GM12878 (cell line): Measurements from ENCODE around the gene C20orf173. TPM values are rescaled to one million over a fixed set of nuclear protein-coding genes. Genes with fewer than 3 reads are reported as not detected.

Experiments used
- ATAC-seq: fragments of 200-7000 bp; cut with Tn5 transposase; 3 replicates; pipeline ENCODE4 v1.9.1; 2020; ENCODE audit warnings: mild to moderate bottlenecking, moderate library complexity
- BruUV-seq: library from RNA; stranded (reverse); fragments of 400-500 nt; replicated peaks from 2 replicates; lab custom pipeline; 2021; lab: Mats Ljungman, UMichigan
- CTCF ChIA-PET: fragments of 300-600 bp; sonication (Branson Sonifier 250); formaldehyde crosslinking; extraction: SDS; loops from one replicate; lab custom pipeline; 2021; ENCODE audit warnings: inconsistent platforms; lab: Yijun Ruan, JAX
- POLR2A ChIA-PET: fragments of 350-600 bp; formaldehyde crosslinking; extraction: SDS; loops from one replicate; lab custom pipeline; 2021; ENCODE audit warnings: inconsistent platforms; lab: Charles Lee
- RAD21 ChIA-PET: fragments of 300-600 bp; sonication (Branson Sonifier 250); formaldehyde crosslinking; loops from one replicate; lab custom pipeline; 2023; ENCODE audit warnings: antibody characterized with exemption; ENCODE audit not compliant: unreplicated experiment; lab: Charles Lee
- SMC1A ChIA-PET: fragments of 300-600 bp; sonication (Branson Sonifier 250); formaldehyde crosslinking; loops from one replicate; lab custom pipeline; 2023; ENCODE audit not compliant: unreplicated experiment, uncharacterized antibody; lab: Charles Lee
- DNase-seq: peaks from one replicate; pipeline ENCODE4 v3.0.0-alpha.2; 2011; ENCODE audit warnings: low read depth, low spot score
- FAIRE-seq: peaks from 3 replicates; lab custom pipeline; 2011; peaks lifted over from hg19 to GRCh38; lab: Jason Lieb, UNC
- H2AFZ ChIP-seq: 2 replicates; pipeline ENCODE4 v1.6.0; 2011; ENCODE audit warnings: low read depth, low read length, control low read depth; ENCODE audit not compliant: control insufficient read depth
- H3K27ac ChIP-seq: 2 replicates; pipeline ENCODE4 v1.5.1; 2011; ENCODE audit warnings: control low read depth; ENCODE audit not compliant: control insufficient read depth, insufficient read depth
- H3K27me3 ChIP-seq, 2 experiments: replicated peaks in 1 of 2; 2 replicates each; pipeline versions ENCODE4 v1.6.0 to v1.6.1; 2011; ENCODE audit warnings: low read length in 1 of 2; ENCODE audit not compliant: control insufficient read depth in 2 of 2, insufficient read depth in 2 of 2
- H3K36me3 ChIP-seq, 2 experiments: 2 replicates each; pipeline ENCODE4 v1.5.1; 2011; ENCODE audit warnings: low read length in 1 of 2; ENCODE audit not compliant: control insufficient read depth in 2 of 2, insufficient read depth in 2 of 2
- H3K4me1 ChIP-seq: 2 replicates; pipeline ENCODE4 v1.6.1; 2011; ENCODE audit warnings: mild to moderate bottlenecking, low read length, moderate library complexity, mixed read lengths; ENCODE audit not compliant: control insufficient read depth, insufficient read depth
- H3K4me2 ChIP-seq: 2 replicates; pipeline ENCODE4 v1.6.0; 2011; ENCODE audit warnings: control low read depth; ENCODE audit not compliant: control insufficient read depth, insufficient read depth
- H3K4me3 ChIP-seq: fragments of 200-600 bp; sonication (generic); 2 replicates; pipeline ENCODE4 v1.5.1; 2016
- H3K79me2 ChIP-seq: 2 replicates; pipeline ENCODE4 v1.6.0; 2011; ENCODE audit warnings: low read length; ENCODE audit not compliant: control insufficient read depth, insufficient read depth
- H3K9ac ChIP-seq: 2 replicates; pipeline ENCODE4 v1.8.0; 2011; ENCODE audit warnings: low read length, control low read depth, mixed read lengths; ENCODE audit not compliant: control insufficient read depth, insufficient read depth
- H3K9me3 ChIP-seq: replicated peaks from 3 replicates; pipeline ENCODE4 v1.5.1; 2011; ENCODE audit warnings: mild to moderate bottlenecking, low read length; ENCODE audit not compliant: control insufficient read depth, insufficient read depth
- H4K20me1 ChIP-seq: 2 replicates; pipeline ENCODE4 v1.6.0; 2011; ENCODE audit not compliant: control insufficient read depth, insufficient read depth
- ASH2L ChIP-seq: fragments of 300-600, 200-600 bp; sonication (generic); IDR thresholded peaks from 2 replicates; pipeline ENCODE4 v1.6.1; 2017; ENCODE audit warnings: low read depth, mild to moderate bottlenecking, borderline replicate concordance
- BACH1 ChIP-seq: fragments of 450-650 bp; IDR thresholded peaks from 2 replicates; pipeline ENCODE4 v1.6.1; 2017; ENCODE audit warnings: mild to moderate bottlenecking, borderline replicate concordance
- BRCA1 ChIP-seq: IDR thresholded peaks from 2 replicates; pipeline ENCODE4 v1.6.1; 2011; ENCODE audit warnings: low read depth, low read length, improper control_type of control experiment
- CEBPB ChIP-seq, 2 experiments: fragments of 150-350 bp in 1 of 2; IDR thresholded peaks; 2 replicates each; pipeline ENCODE4 v1.6.1; 2012 to 2014; ENCODE audit warnings: low read depth in 2 of 2, low read length in 2 of 2, borderline replicate concordance in 1 of 2, inconsistent platforms in 1 of 2
- CREB1 ChIP-seq: IDR thresholded peaks from 2 replicates; pipeline ENCODE4 v1.6.1; 2012; ENCODE audit warnings: low read depth, mild to moderate bottlenecking, inconsistent platforms
- EP300 ChIP-seq, 2 experiments: fragments of 150-350 bp in 1 of 2; IDR thresholded peaks; 2 replicates each; pipeline ENCODE4 v1.6.1; 2011 to 2012; ENCODE audit warnings: low read depth in 2 of 2, low read length in 2 of 2, borderline replicate concordance in 1 of 2, improper control_type of control experiment in 1 of 2, inconsistent platforms in 1 of 2; ENCODE audit not compliant: control insufficient read depth in 1 of 2
- HCFC1 ChIP-seq: fragments of 150-350 bp; IDR thresholded peaks from 2 replicates; pipeline ENCODE4 v1.6.1; 2014; ENCODE audit warnings: low read length
- IKZF1 ChIP-seq: fragments of 450-650 bp; conservative IDR thresholded peaks from 2 replicates; pipeline ENCODE4 v1.6.1; 2017; ENCODE audit warnings: antibody characterized with exemption, mild to moderate bottlenecking
- SMAD1 ChIP-seq: fragments of 450-650 bp; IDR thresholded peaks from 2 replicates; pipeline ENCODE4 v1.6.1; 2018; ENCODE audit warnings: mild to moderate bottlenecking, low read depth; ENCODE audit not compliant: partially characterized antibody
- SUZ12 ChIP-seq: fragments of 200-600 bp; sonication (generic); IDR thresholded peaks from one replicate; pipeline ENCODE4 v1.6.1; 2018; ENCODE audit warnings: antibody characterized with exemption, mild to moderate bottlenecking; ENCODE audit not compliant: unreplicated experiment
- WGBS: methylation state at CpG from one replicate; pipeline ENCODE4 v1.1.6; 2016; ENCODE audit warnings: low lambda C conversion rate; ENCODE audit not compliant: insufficient replicate concordance, insufficient coverage; ENCODE audit errors: missing lambda C conversion rate; 5-methylcytosine and 5-hydroxymethylcytosine counted together
- in situ Hi-C: fragments of 300-500 bp; cut with MboI; formaldehyde crosslinking; loops from 9 replicates; pipeline ENCODE4 v1.14.3; 2018; ENCODE audit warnings: mixed read lengths
- intact Hi-C: fragments of 100-400 bp; cut with micrococcal nuclease; formaldehyde crosslinking; loops from one replicate; pipeline ENCODE4 v1.14.2; 2022; ENCODE audit not compliant: unreplicated experiment
- polyA plus RNA-seq, 11 experiments: library from polyadenylated mRNA; depleted of rRNA in 4 of 11; unstranded in 6 of 11; stranded (reverse) in 5 of 11; fragments of >200 nt; fragmentation: Nextera tagmentation in 4 of 11; fragmentation: Illumina TruSeq in 1 of 11; extraction: Ambion mirVana in 4 of 11; extraction: Trizol in 1 of 11; gene quantifications; 1 replicate in 1 of 11; 2 replicates in 10 of 11; pipeline versions ENCODE4 v1.2.1 to v1.2.3, GENCODE V29; 2011 to 2016; ENCODE audit warnings: inconsistent platforms in 2 of 11, missing spikeins in 2 of 11, low read depth in 1 of 11
- total RNA-seq, 4 experiments: library from RNA; depleted of rRNA in 3 of 4; stranded (reverse); fragments of >200 nt in 3 of 4; fragmentation: Illumina TruSeq in 1 of 4; extraction: Trizol in 1 of 4; gene quantifications; 2 replicates each; pipeline versions ENCODE4 v1.2.1 to v1.2.3, GENCODE V29; 2013 to 2021
- TF ChIP-seq, protein P1 (sequence below): fragments of 450-650 bp; IDR thresholded peaks from 2 replicates; pipeline ENCODE4 v1.6.1; 2017; ENCODE audit warnings: mild to moderate bottlenecking

C20orf173 gene
- total and polyA plus RNA-seq, 10 of the 15 experiments (the other 5 are each of a cell fraction or from before 2014, with no cell fraction given) = not detected

DNA sequence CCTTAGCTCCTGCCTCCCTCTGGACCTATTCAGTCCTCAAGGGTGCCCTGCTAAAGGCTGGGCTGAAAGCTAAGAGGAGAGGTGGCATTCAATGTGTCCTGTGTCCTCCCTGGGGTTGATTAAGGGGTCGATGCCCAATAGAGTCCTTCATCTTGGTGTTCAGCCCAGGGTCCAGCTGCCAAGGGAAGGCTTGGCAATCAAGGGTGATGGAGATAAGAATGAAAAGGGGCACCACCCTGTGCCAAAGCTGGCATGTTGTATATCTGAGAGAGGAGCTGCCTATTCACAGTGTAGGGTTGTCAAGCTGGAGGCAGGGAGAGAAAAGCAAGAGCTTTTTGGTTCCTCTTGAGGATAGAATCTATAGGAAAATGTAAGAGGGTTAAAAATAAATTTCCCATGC lies 12.3 kb downstream of the C20orf173 start:
- in situ Hi-C loops = no loop called here
- FAIRE-seq (no peak), DNase-seq (no peak), ATAC-seq (no peak)
- Histone ChIP-seq H4K20me1 (no peaks in the 10 kb centered on the region), H2AFZ (no peak overlapping the region), H3K4me2 (no peak overlapping the region), H3K27me3 (no peaks in the 10 kb centered on the region), H3K4me1 (no peaks in the 10 kb centered on the region), H3K27ac (no peak overlapping the region), H3K36me3 (peaks cover 3 to 9% of the 10 kb centered on the region in 2 experiments), H3K4me3 (no peak overlapping the region), H3K9me3 (no peaks in the 10 kb centered on the region), H3K9ac (no peak overlapping the region), H3K79me2 (no peaks in the 10 kb centered on the region)
- BruUV-seq = no TSS peak
- POLR2A ChIA-PET = interaction anchor here (0.7 kb wide), 1 partner anchor 31 kb away, joined by 3 read pairs; no protein-coding TSS in a partner anchor
- CTCF ChIA-PET = interaction anchor here (0.7 to 1.6 kb wide), 2 partner anchors 54 to 476 kb away, joined by 4 read pairs; no protein-coding TSS in a partner anchor
- intact Hi-C loops = no loop called here
- RAD21 ChIA-PET = no interaction called here
- no peak for TF ChIP-seq SUZ12
- TF ChIP-seq CREB1 = no peak
- TF ChIP-seq BACH1 = no peak
- no peak for TF ChIP-seq IKZF1
- TF ChIP-seq EP300 (IDR thresholded peaks at IDR 0.05; ENCODE audit: borderline replicate concordance in 1 of 2, control insufficient read depth in 1 of 2, low read depth in 2 of 2, low read length in 2 of 2) = no peak
- no peak for TF ChIP-seq SMAD1
- no peak for TF ChIP-seq HCFC1
- TF ChIP-seq, protein P1, sequence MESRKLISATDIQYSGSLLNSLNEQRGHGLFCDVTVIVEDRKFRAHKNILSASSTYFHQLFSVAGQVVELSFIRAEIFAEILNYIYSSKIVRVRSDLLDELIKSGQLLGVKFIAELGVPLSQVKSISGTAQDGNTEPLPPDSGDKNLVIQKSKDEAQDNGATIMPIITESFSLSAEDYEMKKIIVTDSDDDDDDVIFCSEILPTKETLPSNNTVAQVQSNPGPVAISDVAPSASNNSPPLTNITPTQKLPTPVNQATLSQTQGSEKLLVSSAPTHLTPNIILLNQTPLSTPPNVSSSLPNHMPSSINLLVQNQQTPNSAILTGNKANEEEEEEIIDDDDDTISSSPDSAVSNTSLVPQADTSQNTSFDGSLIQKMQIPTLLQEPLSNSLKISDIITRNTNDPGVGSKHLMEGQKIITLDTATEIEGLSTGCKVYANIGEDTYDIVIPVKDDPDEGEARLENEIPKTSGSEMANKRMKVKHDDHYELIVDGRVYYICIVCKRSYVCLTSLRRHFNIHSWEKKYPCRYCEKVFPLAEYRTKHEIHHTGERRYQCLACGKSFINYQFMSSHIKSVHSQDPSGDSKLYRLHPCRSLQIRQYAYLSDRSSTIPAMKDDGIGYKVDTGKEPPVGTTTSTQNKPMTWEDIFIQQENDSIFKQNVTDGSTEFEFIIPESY = no peak
- TF ChIP-seq ASH2L = no peak
- TF ChIP-seq CEBPB (IDR thresholded peaks at IDR 0.05; ENCODE audit: borderline replicate concordance in 1 of 2, low read depth in 2 of 2, low read length in 2 of 2) = no peak
- TF ChIP-seq BRCA1 = no peak
- 87% methylated on average over 1 of the region's 1 CpG for WGBS
- SMC1A ChIA-PET = no interaction called here
